KMS-11 (cell line): ENCODE results near the gene CAMK2D.
"Not testable (repeated sequence)": the region's sequence is repeated elsewhere in the genome, so short reads cannot be mapped to it uniquely, and the experiment has no call there.

Experiments
- H2AFZ ChIP-seq: fragments of 200-600 bp; sonication (generic); 2 replicates; pipeline ENCODE4 v1.6.1; 2016; ENCODE audit warnings: antibody characterized with exemption, mixed run types, low read depth
- H3K27ac ChIP-seq: fragments of 200-600 bp; sonication (generic); 2 replicates; pipeline ENCODE4 v1.6.1; 2016; ENCODE audit warnings: mild to moderate bottlenecking, mixed run types
- H3K27me3 ChIP-seq: fragments of 200-600 bp; sonication (generic); 2 replicates; pipeline ENCODE4 v1.6.1; 2017; ENCODE audit warnings: mild to moderate bottlenecking, low read depth, mixed run types, moderate library complexity; ENCODE audit not compliant: insufficient read depth
- H3K36me3 ChIP-seq: fragments of 200-600 bp; sonication (generic); 2 replicates; pipeline ENCODE4 v1.6.1; 2017; ENCODE audit warnings: mild to moderate bottlenecking, mixed run types; ENCODE audit not compliant: insufficient read depth
- H3K4me1 ChIP-seq: fragments of 200-600 bp; sonication (generic); 2 replicates; pipeline ENCODE4 v1.6.1; 2016; ENCODE audit warnings: mild to moderate bottlenecking, low read depth, mixed run types; ENCODE audit not compliant: poor library complexity, severe bottlenecking
- H3K4me2 ChIP-seq: fragments of 200-600 bp; sonication (generic); 2 replicates; pipeline ENCODE4 v1.7.0; 2016; ENCODE audit warnings: mild to moderate bottlenecking, mixed run types
- H3K4me3 ChIP-seq: fragments of 200-600 bp; sonication (generic); IDR thresholded peaks from 2 replicates; pipeline ENCODE4 v1.6.1; 2017; ENCODE audit warnings: low read depth, low read length, mixed read lengths; ENCODE audit not compliant: insufficient read depth
- H3K79me2 ChIP-seq: fragments of 200-600 bp; sonication (generic); 2 replicates; pipeline ENCODE4 v1.6.1; 2016; ENCODE audit warnings: low read depth, mixed run types; ENCODE audit not compliant: insufficient read depth
- H3K9ac ChIP-seq: fragments of 200-600 bp; sonication (generic); 2 replicates; pipeline ENCODE4 v1.6.1; 2016; ENCODE audit warnings: mild to moderate bottlenecking, mixed run types
- H4K20me1 ChIP-seq: fragments of 200-600 bp; sonication (generic); 2 replicates; pipeline ENCODE4 v1.6.1; 2016; ENCODE audit warnings: mild to moderate bottlenecking, mixed run types; ENCODE audit not compliant: insufficient read depth
- CTCF ChIP-seq: fragments of 200-600 bp; sonication (generic); conservative IDR thresholded peaks from 2 replicates; pipeline ENCODE4 v1.6.1; 2017; ENCODE audit warnings: low read depth, mild to moderate bottlenecking, antibody characterized with exemption, low read length, moderate library complexity, mixed read lengths

Gene CAMK2D

GRCh38 chr4:113708250-113708649 lies 53.3 kb downstream of the CAMK2D start:
- Histone ChIP-seq H3K9ac (no peak overlapping the region), H2AFZ (no peak overlapping the region), H3K4me1 (peaks cover 20% of the 10 kb centered on the region), H4K20me1 (no peaks in the 10 kb centered on the region), H3K4me2 (no peak overlapping the region), H3K79me2 (no peaks in the 10 kb centered on the region), H3K36me3 (no peaks in the 10 kb centered on the region), H3K4me3 (no peak overlapping the region), H3K27ac (no peak overlapping the region), H3K27me3 (no peaks in the 10 kb centered on the region)
- TF ChIP-seq CTCF: no peak

- H2AFZ ChIP-seq: no peak overlapping the region
- H3K79me2 ChIP-seq: no peaks in the 10 kb centered on the region
- H3K9ac ChIP-seq: no peak overlapping the region
- no peak overlapping the region for H3K27ac ChIP-seq
- no peak overlapping the region for H3K4me2 ChIP-seq
- TF ChIP-seq CTCF: no peak
- H4K20me1 ChIP-seq: no peaks in the 10 kb centered on the region
- no peak overlapping the region for H3K4me3 ChIP-seq
- H3K36me3 ChIP-seq: no peaks in the 10 kb centered on the region
- peaks cover 20% of the 10 kb centered on the region for H3K4me1 ChIP-seq
- no peaks in the 10 kb centered on the region for H3K27me3 ChIP-seq
These were observed 54.5 kb downstream of the CAMK2D start for GRCh38 chr4:113707048-113707447.

- not testable (repeated sequence) for H3K36me3 ChIP-seq
These were observed 56.4 kb downstream of the CAMK2D start for GRCh38 chr4:113705097-113705496.

GRCh38 chr4:113702596-113702995 lies 58.9 kb downstream of the CAMK2D start:
- H3K9ac ChIP-seq, H3K27me3 ChIP-seq, H4K20me1 ChIP-seq, H3K27ac ChIP-seq, H2AFZ ChIP-seq, H3K4me3 ChIP-seq, H3K36me3 ChIP-seq, H3K4me2 ChIP-seq, H3K79me2 ChIP-seq: not testable (repeated sequence)
- peaks cover 16% of the 10 kb centered on the region for H3K4me1 ChIP-seq

More at GRCh38 chr4:113705097-113705496, 56.4 kb downstream of the CAMK2D start:
- H4K20me1 ChIP-seq, H3K79me2 ChIP-seq, H3K9ac ChIP-seq, H3K4me2 ChIP-seq, H2AFZ ChIP-seq, H3K27me3 ChIP-seq, H3K27ac ChIP-seq, H3K4me3 ChIP-seq: not testable (repeated sequence)
- peaks cover 25% of the 10 kb centered on the region for H3K4me1 ChIP-seq

GRCh38 chr4:113701169-113701568 lies 60.4 kb downstream of the CAMK2D start:
- Histone ChIP-seq H3K9ac (no peak overlapping the region), H3K27ac (no peak overlapping the region), H2AFZ (no peak overlapping the region), H3K36me3 (no peaks in the 10 kb centered on the region), H3K79me2 (no peaks in the 10 kb centered on the region), H3K27me3 (no peaks in the 10 kb centered on the region), H3K4me2 (no peak overlapping the region), H3K4me1 (peaks cover 6% of the 10 kb centered on the region), H4K20me1 (no peaks in the 10 kb centered on the region), H3K4me3 (no peak overlapping the region)
- no peak for TF ChIP-seq CTCF
